Measurements from ENCODE around the gene SSBP2. TPM values are rescaled to one million over a fixed set of nuclear protein-coding genes. Genes with fewer than 3 reads are reported as not detected.

The SSBP2 gene
- total RNA-seq, 4 donors from 2014 or later, result 54.1 to 136 (median 69.8) TPM

DNA sequence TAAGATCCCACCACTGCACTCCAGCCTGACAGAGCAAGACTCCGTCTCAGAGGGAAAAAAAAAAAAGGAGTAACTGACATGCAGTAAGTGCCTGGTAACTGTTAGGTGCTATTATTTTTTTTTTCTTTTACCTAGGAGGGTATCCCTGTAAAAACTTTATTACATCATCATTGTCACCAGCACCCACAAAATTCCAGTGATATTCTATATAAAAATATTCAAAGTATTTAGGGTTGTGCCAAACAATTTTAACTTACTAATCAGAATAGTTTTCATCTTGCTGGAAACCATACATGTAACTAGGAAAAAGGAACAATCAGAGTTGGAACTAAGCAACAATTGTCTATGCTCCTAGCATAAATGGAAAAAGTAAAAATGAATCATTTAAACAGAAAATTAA lies 112.4 kb downstream of the SSBP2 start:
- H3K27ac ChIP-seq, result no peak overlapping the region
- TF ChIP-seq POLR2AphosphoS5 (IDR thresholded peaks at IDR 0.05) (no peak), EP300 (IDR thresholded peaks at IDR 0.05) (no peak), POLR2A (IDR thresholded peaks at IDR 0.05) (no peak)
- TF ChIP-seq, protein P1, sequence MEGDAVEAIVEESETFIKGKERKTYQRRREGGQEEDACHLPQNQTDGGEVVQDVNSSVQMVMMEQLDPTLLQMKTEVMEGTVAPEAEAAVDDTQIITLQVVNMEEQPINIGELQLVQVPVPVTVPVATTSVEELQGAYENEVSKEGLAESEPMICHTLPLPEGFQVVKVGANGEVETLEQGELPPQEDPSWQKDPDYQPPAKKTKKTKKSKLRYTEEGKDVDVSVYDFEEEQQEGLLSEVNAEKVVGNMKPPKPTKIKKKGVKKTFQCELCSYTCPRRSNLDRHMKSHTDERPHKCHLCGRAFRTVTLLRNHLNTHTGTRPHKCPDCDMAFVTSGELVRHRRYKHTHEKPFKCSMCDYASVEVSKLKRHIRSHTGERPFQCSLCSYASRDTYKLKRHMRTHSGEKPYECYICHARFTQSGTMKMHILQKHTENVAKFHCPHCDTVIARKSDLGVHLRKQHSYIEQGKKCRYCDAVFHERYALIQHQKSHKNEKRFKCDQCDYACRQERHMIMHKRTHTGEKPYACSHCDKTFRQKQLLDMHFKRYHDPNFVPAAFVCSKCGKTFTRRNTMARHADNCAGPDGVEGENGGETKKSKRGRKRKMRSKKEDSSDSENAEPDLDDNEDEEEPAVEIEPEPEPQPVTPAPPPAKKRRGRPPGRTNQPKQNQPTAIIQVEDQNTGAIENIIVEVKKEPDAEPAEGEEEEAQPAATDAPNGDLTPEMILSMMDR (IDR thresholded peaks at IDR 0.05), result no peak
- WGBS, result 81% methylated on average over 1 of the region's 1 CpG
- no peak for DNase-seq (ENCODE audit: low spot score in 2 of 2)
- H3K4me3 ChIP-seq, result no peak overlapping the region
- H3K36me3 ChIP-seq, result no peaks in the 10 kb centered on the region
- H3K4me1 ChIP-seq, result peaks cover 10% of the 10 kb centered on the region
- no peaks in the 10 kb centered on the region for H3K9me3 ChIP-seq
- no peaks in the 10 kb centered on the region for H3K27me3 ChIP-seq

DNA sequence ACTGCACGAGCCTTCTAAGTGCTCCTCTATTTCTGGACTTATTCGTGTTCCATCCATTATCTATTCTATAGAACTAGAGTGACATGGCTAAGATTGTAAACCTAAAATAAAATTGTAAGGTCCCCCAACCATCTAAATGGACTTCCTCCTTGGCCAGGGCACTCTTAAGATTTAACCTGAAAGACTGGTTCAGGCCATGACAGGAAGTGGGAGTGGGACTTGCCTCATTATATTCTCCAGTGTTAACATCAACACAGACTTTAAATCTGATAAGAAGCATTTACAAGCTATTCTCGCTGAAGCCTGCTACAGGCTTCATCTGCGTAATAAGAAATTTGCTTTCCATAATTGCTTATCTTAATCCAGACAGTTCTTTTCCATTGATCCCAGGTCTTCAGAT lies 117.0 kb downstream of the SSBP2 start:
- Histone ChIP-seq H3K27ac (no peak overlapping the region), H3K9me3 (no peaks in the 10 kb centered on the region), H3K4me3 (no peak overlapping the region), H3K27me3 (no peaks in the 10 kb centered on the region), H3K4me1 (peaks cover 4% of the 10 kb centered on the region), H3K36me3 (peaks cover 1% of the 10 kb centered on the region)
- DNase-seq (ENCODE audit: low spot score in 2 of 2), result no peak
- WGBS, result 83% methylated on average over 4 of the region's 4 CpGs
- TF ChIP-seq EP300 (IDR thresholded peaks at IDR 0.05) (no peak), POLR2A (IDR thresholded peaks at IDR 0.05) (no peak), POLR2AphosphoS5 (IDR thresholded peaks at IDR 0.05) (no peak)
- TF ChIP-seq, protein P1 (IDR thresholded peaks at IDR 0.05), result no peak

DNA sequence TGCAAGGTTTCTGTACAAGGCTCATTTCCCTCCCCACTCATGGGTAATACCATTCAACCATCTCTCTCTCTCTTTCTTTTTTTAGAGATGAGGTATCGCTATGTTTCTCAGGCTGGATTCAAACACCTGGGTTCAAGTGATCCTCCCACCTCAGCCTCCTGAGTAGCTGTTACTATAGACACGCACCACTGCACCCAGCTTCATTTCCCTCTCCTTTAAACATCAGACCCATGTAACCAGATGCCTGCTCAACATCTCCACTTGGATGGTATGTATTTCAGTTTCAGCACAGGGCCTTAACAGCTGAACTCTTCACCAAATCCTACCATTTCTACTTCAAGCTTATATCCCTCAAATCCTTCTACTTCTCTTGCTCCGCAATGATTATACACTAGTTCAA lies 117.4 kb downstream of the SSBP2 start:
- no peak for DNase-seq (ENCODE audit: low spot score in 2 of 2)
- Histone ChIP-seq H3K36me3 (peaks cover 3% of the 10 kb centered on the region), H3K4me3 (no peak overlapping the region), H3K9me3 (no peaks in the 10 kb centered on the region), H3K4me1 (peaks cover 4% of the 10 kb centered on the region), H3K27me3 (no peaks in the 10 kb centered on the region), H3K27ac (no peak overlapping the region)
- TF ChIP-seq POLR2A (IDR thresholded peaks at IDR 0.05) (no peak), EP300 (IDR thresholded peaks at IDR 0.05) (no peak)
- TF ChIP-seq, protein P1 (IDR thresholded peaks at IDR 0.05), result no peak
- 98% methylated on average over 3 of the region's 3 CpGs for whole genome bisulfite sequencing

DNA sequence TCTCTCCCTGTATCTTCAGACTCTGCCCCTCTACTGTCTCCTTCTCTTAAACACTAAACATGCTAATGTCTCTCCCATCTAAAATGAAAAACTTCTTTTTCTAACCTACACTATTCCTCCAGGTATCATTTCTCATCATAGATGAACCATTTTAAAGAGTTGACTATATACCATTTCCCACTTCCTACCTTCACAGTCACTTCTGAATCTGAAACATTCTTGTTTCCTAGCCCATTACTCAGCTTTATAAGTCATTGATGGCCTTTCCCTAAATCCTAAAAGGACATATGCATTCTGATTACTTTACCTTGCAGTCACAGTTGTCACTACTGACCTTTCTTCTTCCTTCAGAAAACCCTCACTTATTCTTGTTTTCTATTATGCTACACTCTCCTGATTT lies 118.2 kb downstream of the SSBP2 start:
- H3K27ac ChIP-seq, result no peak overlapping the region
- no peaks in the 10 kb centered on the region for H3K9me3 ChIP-seq
- H3K4me1 ChIP-seq, result peaks cover 4% of the 10 kb centered on the region
- H3K36me3 ChIP-seq, result peaks cover 3% of the 10 kb centered on the region
- DNase-seq (ENCODE audit: low spot score in 2 of 2), result no peak
- no peaks in the 10 kb centered on the region for H3K27me3 ChIP-seq
- TF ChIP-seq, protein P1 (IDR thresholded peaks at IDR 0.05), result no peak
- TF ChIP-seq EP300 (IDR thresholded peaks at IDR 0.05) (no peak), POLR2AphosphoS5 (IDR thresholded peaks at IDR 0.05) (no peak), POLR2A (IDR thresholded peaks at IDR 0.05) (no peak)
- H3K4me3 ChIP-seq, result no peak overlapping the region

DNA sequence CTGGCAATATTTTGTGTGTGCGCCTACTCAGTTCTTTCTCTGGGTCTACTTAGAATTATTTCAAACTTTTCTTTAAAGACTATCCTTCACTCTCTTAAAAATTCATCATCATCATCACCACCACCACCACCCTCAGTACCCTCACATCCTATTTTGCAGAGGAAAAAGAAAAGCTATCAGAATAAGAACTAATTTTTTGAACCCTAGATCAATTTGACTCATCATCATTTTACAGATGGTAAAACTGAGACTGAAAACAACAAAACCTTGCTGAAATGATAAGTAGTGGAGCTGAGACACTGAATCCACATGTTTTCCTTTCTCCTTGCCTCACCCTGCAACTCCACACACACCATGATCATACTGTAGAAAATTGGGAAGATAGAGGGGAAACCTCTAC lies 119.3 kb downstream of the SSBP2 start:
- WGBS, result 0% methylated on average over 1 of the region's 1 CpG
- TF ChIP-seq POLR2AphosphoS5 (IDR thresholded peaks at IDR 0.05), result no peak
- no peak for TF ChIP-seq EP300 (IDR thresholded peaks at IDR 0.05)
- no peak overlapping the region for H3K4me3 ChIP-seq

DNA sequence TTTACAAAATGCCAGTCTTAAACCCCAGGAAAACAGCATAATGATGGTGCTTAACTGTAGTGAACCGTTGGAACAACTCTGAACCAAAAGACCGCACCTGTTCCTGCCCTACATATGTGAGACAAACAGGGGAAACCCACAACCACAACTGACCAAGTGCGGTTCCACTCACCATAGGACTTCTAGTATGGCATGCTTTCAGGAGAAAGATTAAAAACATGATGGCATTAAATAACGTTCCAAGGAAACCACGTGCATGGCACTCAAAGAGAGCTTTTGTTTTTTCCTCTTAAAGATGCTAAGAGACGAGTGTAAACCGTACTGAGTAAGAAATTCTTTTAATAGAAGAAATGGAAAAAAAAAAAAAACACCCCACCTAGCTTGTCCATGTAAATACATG lies 119.8 kb downstream of the SSBP2 start:
- 53% methylated on average over 7 of the region's 7 CpGs for WGBS
- Histone ChIP-seq H3K9me3 (no peaks in the 10 kb centered on the region), H3K27ac (no peak overlapping the region), H3K4me1 (peaks cover 4% of the 10 kb centered on the region), H3K27me3 (no peaks in the 10 kb centered on the region), H3K36me3 (peaks cover 3% of the 10 kb centered on the region), H3K4me3 (no peak overlapping the region)
- TF ChIP-seq POLR2A (IDR thresholded peaks at IDR 0.05) (no peak), POLR2AphosphoS5 (IDR thresholded peaks at IDR 0.05) (no peak), EP300 (IDR thresholded peaks at IDR 0.05) (no peak)
- TF ChIP-seq, protein P1 (IDR thresholded peaks at IDR 0.05), result no peak
- DNase-seq (ENCODE audit: low spot score in 2 of 2), result no peak

More for the DNA sequence above, 119.3 kb downstream of the SSBP2 start:
- no peaks in the 10 kb centered on the region for H3K9me3 ChIP-seq
- H3K36me3 ChIP-seq, result peaks cover 3% of the 10 kb centered on the region
- no peak overlapping the region for H3K27ac ChIP-seq
- H3K27me3 ChIP-seq, result no peaks in the 10 kb centered on the region
- no peak for DNase-seq (ENCODE audit: low spot score in 2 of 2)
- peaks cover 4% of the 10 kb centered on the region for H3K4me1 ChIP-seq

Data from suprapubic skin (tissue), 4 donors.